H54 (cell line): ENCODE data around the gene CD72.
A peak's percentile ranks its signal among the peaks of the same experiment; 100 is the strongest.
"Not testable (repeated sequence)": the region's sequence is repeated elsewhere in the genome, so short reads cannot be mapped to it uniquely, and the experiment has no call there.

Source experiments
- DNase-seq: peaks from one replicate; pipeline ENCODE4 v3.0.0; 2011; ENCODE audit warnings: low spot score, mixed read lengths; ENCODE audit not compliant: insufficient read length
- FAIRE-seq: peaks from 3 replicates; lab custom pipeline; 2011; peaks lifted over from hg19 to GRCh38; lab: Jason Lieb, UNC
- POLR2A ChIP-seq: IDR thresholded peaks from 2 replicates; pipeline ENCODE4 v1.6.1; 2011; ENCODE audit warnings: low read depth, mild to moderate bottlenecking, low read length

Gene CD72

DNA sequence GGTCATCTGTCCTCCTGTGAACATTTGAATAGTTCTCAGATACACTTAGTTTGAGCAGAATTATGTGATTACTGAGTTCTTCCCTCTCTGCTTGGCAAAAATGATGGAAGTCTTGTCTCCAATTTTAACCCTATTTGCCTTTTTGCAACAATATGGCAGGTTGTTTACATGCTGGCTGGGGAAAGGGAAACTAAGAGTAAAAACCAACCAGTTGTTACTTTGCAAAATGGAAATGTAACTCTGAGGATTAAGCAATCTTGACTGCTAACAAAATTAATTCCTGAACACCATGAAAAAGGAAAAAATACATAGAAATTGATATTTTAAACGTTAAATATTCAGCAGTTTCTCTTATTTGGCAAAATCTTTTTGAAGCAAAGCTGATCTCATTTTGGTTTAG is 21.4 kb upstream of the CD72 start:
- DNase-seq: no peak
- TF ChIP-seq POLR2A: no peak
- no peak for FAIRE-seq

DNA sequence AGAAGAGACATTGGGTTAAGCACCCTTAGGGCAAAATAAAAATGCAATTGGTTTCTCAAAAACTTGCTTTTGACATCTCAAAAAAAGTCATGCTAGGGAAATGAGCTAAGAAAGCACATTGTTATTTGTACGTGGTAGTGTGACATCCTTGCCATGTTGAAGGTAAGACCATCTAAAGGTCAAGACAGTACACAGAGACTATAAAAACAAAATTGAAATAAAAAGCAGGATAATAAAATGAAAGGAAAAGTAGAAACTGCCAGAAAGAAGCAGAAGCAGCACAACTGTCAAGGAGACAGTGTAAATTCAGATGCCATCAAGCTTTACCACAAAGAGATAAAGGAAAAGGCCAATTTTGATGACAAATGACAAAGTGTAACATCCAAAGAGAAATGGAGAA is 21.0 kb upstream of the CD72 start:
- DNase-seq: not testable (repeated sequence)
- FAIRE-seq: peak; percentile 70

DNA sequence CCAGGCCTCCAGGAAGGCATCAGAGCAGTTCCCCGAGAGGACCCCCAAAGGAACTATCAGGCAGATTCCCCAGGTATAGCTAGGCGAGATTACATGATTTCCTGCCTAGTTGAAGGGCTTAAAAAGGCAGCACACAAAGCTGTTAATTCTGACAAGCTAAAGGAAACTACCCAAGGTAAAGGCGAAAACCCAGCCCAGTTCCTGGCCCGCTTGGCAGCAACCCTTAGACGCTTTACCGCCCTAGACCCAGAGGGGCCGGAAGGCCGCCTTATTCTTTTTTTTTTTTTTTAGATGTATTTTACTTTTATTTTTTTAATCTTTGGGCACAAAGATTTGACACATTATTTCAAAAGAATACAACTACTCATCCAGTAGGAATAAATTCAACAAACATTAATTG is 20.5 kb upstream of the CD72 start:
- FAIRE-seq, DNase-seq: not testable (repeated sequence)

DNA sequence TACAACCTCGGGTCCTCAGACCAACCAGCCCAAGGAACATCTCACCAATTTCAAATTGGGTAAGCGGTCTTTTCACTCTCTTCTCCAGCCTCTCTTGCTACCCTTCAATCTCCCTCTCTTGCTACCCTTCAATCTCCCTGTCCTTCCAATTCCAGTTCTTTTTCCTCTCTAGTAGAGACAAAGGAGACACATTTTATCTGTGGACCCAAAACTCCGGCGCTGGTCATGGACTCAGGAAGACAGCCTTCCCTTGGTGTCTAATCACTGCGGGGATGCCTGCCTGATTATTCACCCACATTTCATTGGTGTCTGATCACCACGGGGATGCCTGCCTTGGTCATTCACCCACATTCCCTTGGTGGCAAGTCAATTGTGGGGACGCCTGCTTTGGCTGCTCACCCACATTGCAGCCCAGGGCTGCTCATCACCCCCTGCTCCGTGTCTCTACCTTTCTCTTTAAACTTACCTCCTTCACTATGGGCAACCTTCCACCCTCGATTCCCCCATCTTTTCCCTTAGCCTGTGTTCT is 19.3 kb upstream of the CD72 start:
- FAIRE-seq, DNase-seq: not testable (repeated sequence)

DNA sequence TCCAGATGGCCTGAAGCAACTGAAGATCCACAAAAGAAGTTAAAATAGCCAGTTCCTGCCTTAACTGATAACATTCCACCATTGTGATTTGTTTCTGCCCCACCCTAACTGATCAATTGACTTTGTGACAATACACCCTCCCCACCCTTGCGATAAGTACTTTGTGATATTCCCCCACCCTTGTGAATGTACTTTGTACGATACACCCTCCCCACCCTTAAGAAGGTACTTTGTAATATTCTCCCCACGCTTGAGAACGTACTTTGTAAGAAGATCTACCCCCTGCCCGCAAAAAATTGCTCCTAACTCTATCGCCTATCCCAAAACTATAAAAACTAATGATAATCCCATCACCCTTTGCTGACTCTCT is 18.6 kb upstream of the CD72 start:
- FAIRE-seq: not testable (repeated sequence)

DNA sequence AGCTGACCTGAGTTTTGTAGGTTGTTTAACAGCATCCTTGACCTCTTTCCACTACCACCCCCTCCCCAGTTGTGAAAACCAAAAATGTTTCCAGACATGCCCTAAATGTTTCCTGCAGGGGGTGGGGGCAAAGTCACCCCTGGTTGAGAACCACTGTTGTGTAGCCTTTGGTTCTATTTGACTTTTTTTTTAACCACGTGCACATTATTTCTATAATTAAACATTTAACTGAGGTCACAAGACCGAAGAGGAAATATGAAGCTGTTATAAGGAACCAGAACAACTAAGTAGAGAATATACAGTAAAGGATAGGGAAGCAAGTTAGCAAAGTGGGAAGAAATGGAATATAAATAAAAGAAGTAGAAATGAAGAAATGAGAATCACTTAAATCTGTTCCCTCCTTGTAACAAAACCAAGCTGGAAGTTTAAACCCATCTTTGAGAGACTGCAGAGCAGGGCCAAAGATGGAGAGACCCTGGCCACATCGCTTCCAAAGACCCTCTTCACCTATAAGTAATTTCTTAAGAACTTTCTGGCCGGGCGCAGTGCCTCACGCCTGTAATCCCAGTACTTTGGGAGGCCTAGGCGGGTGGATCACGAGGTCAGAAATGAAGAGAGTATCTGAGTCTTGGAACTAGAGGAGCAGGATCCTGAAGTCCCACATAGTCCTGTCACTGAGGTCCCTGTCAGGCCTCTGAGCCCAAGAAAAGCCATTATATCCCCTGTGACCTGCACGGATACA is 18.1 kb upstream of the CD72 start:
- TF ChIP-seq POLR2A: no peak
- FAIRE-seq: no peak
- no peak for DNase-seq

More for the DNA sequence above, 18.6 kb upstream of the CD72 start:
- not testable (repeated sequence) for DNase-seq

DNA sequence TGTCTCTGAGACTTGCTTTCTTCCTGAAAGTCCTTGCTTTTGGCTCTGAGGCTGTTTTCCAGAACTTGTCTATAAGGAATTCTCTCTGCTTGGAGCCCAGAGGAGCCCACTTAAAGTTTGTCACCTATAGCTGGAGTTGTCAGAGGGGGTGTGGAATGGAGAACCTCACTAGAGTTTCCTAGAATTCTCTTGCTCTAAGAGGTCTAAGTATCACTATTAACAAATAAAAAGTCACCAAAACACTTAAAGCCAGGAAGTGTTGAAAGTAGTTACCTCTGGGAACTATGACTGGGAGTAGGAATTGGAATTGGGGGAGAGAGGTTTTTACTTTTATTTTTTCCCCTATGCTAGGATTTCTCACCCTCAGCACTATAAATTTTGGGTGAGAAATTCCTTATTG is 17.5 kb upstream of the CD72 start:
- no peak for DNase-seq

DNA sequence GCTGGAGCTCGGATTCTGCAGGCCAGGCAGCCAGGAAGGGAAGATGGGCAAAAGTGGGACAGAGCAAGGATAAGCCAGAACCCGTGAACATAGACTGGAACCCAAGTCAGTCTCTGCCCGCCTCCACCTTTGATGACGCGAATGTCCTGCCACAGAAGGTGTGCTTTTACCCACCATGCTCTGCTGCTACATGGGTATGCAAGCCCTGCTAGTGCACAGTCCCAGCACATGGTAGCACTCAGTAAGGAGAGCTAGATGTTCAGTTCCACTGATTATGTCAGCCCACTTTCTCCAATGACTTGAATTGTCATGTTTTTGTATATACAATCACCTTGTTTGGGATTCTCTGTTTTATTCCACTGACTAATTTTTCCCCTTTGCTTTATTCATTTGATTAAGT is 11.4 kb upstream of the CD72 start:
- DNase-seq (no peak), FAIRE-seq (no peak)
- no peak for TF ChIP-seq POLR2A

More for the DNA sequence above, 17.5 kb upstream of the CD72 start:
- TF ChIP-seq POLR2A: no peak
- FAIRE-seq: no peak

DNA sequence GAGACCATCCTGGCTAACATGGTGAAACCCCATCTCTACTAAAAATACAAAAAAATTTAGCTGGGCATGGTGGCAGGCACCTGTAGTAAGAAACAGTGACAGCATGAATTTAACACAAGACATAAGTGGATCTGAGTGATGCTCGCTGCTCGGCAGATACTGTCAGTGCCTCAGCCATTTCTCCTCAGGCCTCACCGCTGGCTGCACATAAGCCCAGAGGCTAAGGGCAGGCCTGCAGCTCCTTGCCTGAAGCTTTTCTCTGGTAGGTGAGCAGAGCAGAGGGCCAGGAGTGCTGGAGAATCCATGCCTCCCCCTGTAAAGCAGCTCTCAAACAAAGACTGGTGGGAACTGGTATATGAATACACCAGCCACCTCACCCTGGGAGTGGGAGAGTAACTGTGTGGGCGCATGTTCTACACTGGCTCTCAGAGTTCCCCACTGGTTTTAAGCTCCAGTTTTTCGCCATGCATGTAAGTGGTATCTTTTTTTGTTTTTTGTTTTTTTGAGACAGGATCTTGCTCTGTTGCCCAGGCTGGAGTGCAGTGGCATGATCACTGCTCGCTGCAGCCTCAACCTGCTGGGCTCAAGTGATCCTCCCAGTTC is 10.3 kb upstream of the CD72 start:
- FAIRE-seq (no peak), DNase-seq (no peak)
- TF ChIP-seq POLR2A: no peak

DNA sequence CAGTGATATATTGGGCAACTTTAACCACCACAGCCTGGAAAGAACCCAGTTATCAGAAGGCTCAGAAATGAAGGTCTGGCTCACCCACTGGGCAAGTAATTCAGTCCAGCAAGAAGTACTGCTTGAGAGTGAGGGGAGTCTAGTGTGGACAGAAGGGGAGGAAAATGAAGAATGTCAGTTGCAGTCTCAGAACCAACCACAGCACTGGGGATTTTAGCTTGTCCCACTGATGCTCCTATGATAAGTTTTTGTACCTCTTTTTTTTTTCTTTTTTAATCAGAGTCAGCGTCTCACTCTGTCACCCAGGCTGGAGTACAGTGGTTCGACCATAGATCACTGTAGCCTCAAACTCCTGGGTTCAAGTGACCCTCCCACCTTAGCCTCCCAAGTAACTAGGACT is 9.4 kb upstream of the CD72 start:
- TF ChIP-seq POLR2A: no peak
- no peak for FAIRE-seq
- DNase-seq: no peak

DNA sequence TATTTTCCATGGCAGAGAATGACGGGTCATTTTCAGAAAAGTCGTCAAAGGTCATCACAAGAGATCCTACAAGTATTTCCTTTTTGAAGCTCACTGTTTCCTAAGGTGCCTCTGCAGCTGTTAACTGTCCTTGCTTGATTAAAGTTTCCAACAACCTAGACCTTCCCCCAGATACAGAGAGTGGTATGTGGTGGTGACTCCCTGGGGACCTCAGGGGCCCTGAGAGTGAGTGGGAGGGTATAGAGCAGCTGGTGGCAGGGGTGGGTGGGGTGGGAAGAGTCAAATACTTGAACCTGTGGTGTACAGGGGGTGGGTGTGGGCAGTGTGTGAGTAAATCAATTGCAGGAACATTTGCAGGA is 1.6 kb upstream of the CD72 start:
- no peak for FAIRE-seq
- DNase-seq: no peak
- no peak for TF ChIP-seq POLR2A

DNA sequence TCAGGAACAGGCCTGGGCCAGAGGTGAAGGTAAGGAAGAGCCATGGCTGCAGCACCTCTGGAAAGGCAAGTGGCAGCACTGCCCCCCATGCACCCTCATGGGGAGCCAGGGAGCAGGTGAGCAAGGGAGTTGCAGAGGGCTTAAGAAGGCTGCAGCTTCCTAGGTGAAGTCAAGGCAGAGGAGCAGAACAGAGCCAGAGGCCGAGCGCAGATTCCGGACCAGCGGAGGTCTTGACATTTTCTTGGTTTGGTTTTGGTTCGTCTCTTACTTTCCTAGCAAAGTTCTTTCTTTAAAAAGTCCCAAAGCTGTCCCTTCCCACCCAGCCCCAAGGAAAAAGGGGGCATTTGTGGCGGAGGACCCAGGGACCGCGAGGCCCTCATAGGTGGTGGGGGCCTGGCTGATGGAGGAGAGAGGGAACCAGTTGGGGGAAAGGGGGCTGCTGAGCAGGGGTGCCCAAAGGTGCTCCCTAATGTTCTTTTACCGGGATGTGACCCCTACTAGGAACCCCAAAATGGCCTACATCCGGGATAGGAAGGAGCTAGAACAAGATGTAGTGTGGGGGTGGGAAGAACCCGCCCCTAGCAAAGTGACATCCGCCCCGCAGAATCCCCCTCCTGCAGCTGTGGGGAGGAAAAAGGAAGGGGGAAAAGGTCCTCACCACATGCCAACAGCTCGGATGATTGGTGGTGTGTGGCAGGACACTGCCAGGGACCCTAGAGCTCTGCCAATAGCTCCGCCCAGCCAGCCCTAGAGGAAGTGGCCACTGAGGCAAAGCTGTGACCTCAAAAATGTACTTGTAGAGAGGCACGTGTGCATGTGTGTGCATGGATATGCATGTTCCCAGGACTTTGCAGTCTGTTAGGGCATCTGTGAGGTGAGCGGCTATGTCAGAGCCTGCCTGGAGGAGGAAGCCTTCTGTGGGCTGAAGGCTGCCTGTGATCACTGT is 914 bp upstream of the CD72 start:
- no peak for FAIRE-seq
- DNase-seq: no peak
- no peak for TF ChIP-seq POLR2A

DNA sequence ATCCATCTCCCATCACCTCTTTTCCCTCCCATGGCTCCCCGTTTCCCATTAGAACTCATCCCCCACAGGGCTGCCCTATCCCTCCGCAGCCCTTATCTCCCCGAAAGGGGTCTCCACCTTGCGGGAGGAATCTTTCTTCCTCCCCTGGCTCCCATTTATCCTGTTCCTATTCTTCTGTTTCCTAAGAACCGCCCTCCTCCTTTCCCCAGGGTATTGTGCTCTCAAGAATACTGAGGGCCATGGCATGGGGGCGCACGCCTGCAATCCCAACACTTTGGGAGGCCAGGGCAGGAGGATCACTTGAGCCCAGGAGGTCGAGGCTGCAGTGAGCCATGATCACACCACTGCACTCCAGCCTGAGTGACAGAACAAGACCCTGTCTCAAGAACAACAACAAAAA is 665 bp downstream of the CD72 start:
- TF ChIP-seq POLR2A: no peak
- DNase-seq: no peak
- no peak for FAIRE-seq
